Caco-2 (cell line): ENCODE measurements around the gene RTN3. TPM values are rescaled to one million over a fixed set of nuclear protein-coding genes. Genes with fewer than 3 reads are reported as not detected.
"Not testable (repeated sequence)": the region's sequence is repeated elsewhere in the genome, so short reads cannot be mapped to it uniquely, and the experiment has no call there.

Experiments
- BruUV-seq: library from RNA; stranded (reverse); fragments of 400-500 nt; replicated peaks from 2 replicates; lab custom pipeline; 2021; lab: Mats Ljungman, UMichigan
- CTCF ChIA-PET: fragments of 300-600 bp; sonication (Branson Sonifier 250); formaldehyde crosslinking; loops from one replicate; lab custom pipeline; 2022; ENCODE audit warnings: antibody characterized with exemption; lab: Charles Lee
- POLR2A ChIA-PET: fragments of 300-600 bp; sonication (Branson Sonifier 250); formaldehyde crosslinking; loops from one replicate; lab custom pipeline; 2022; ENCODE audit warnings: antibody characterized with exemption; lab: Charles Lee
- DNase-seq, 2 experiments: peaks; one replicate each; pipeline versions ENCODE4 v3.0.0 to v3.0.0-alpha.2; 2020 to 2022
- H3K27me3 ChIP-seq: replicated peaks from 2 replicates; pipeline ENCODE4 v1.6.0; 2011; ENCODE audit warnings: low read length; ENCODE audit not compliant: control insufficient read depth, insufficient read depth
- H3K36me3 ChIP-seq: 2 replicates; pipeline ENCODE4 v1.5.1; 2011; ENCODE audit warnings: low read length; ENCODE audit not compliant: control insufficient read depth, insufficient read depth
- H3K4me1 ChIP-seq: fragments of 250-450 bp; sonication (Bioruptor Pico); 2 replicates; pipeline ENCODE4 v1.5.1; 2020; ENCODE audit warnings: mild to moderate bottlenecking
- H3K4me3 ChIP-seq: 2 replicates; pipeline ENCODE4 v1.5.1; 2011; ENCODE audit warnings: low read depth, mild to moderate bottlenecking, control low read depth, low read length
- H3K9me3 ChIP-seq: fragments of 250-450 bp; sonication (Bioruptor Pico); 2 replicates; pipeline ENCODE4 v1.5.1; 2020; ENCODE audit warnings: mild to moderate bottlenecking, moderate library complexity
- H3K27ac Mint-ChIP-seq: one replicate; pipeline ENCODE4 v1.8.0; 2022; ENCODE audit warnings: mixed read lengths; ENCODE audit not compliant: unreplicated experiment
- H3K27me3 Mint-ChIP-seq: one replicate; pipeline ENCODE4 v1.8.0; 2022; ENCODE audit warnings: mixed read lengths; ENCODE audit not compliant: insufficient read depth, unreplicated experiment
- H3K36me3 Mint-ChIP-seq: one replicate; pipeline ENCODE4 v1.8.0; 2022; ENCODE audit warnings: mild to moderate bottlenecking, mixed read lengths; ENCODE audit not compliant: insufficient read depth, unreplicated experiment
- H3K4me1 Mint-ChIP-seq: one replicate; pipeline ENCODE4 v1.8.0; 2022; ENCODE audit warnings: low read depth, mixed read lengths; ENCODE audit not compliant: unreplicated experiment
- H3K4me3 Mint-ChIP-seq: one replicate; pipeline ENCODE4 v1.8.0; 2022; ENCODE audit warnings: mild to moderate bottlenecking, moderate library complexity, mixed read lengths; ENCODE audit not compliant: unreplicated experiment
- H3K9me3 Mint-ChIP-seq: one replicate; pipeline ENCODE4 v1.8.0; 2022; ENCODE audit warnings: mixed read lengths; ENCODE audit not compliant: unreplicated experiment
- CTCF ChIP-seq, 2 experiments: fragments of 200-600 bp in 1 of 2; IDR thresholded peaks; 1 replicate in 1 of 2; 2 replicates in 1 of 2; pipeline versions ENCODE4 v1.5.1 to v1.8.0; 2011 to 2022; ENCODE audit warnings: antibody characterized with exemption in 1 of 2, control low read depth in 1 of 2, inconsistent platforms in 1 of 2, low read depth in 1 of 2, low read length in 1 of 2, mild to moderate bottlenecking in 1 of 2, moderate library complexity in 1 of 2; ENCODE audit not compliant: insufficient read depth in 1 of 2, severe bottlenecking in 1 of 2, unreplicated experiment in 1 of 2
- intact Hi-C: fragments of 100-400 bp; cut with micrococcal nuclease; formaldehyde crosslinking; loops from one replicate; pipeline ENCODE4 v1.10.0; 2022; ENCODE audit not compliant: unreplicated experiment
- total RNA-seq: library from RNA; stranded (reverse); gene quantifications from 2 replicates; pipeline ENCODE4 v1.2.3, GENCODE V29; 2022

RTN3 gene
- total RNA-seq, 1 experiment from 2014 or later = 179 TPM

- H3K4me3 Mint-ChIP-seq = peak overlapping the region; percentile 76
- H3K36me3 Mint-ChIP-seq = peaks cover 26% of the 10 kb centered on the region
- H3K27ac Mint-ChIP-seq = no peak overlapping the region
Observed at GRCh38 chr11:63769714-63770455, 88.6 kb downstream of the RTN3 start.

GRCh38 chr11:63770763-63771162, 89.5 kb downstream of the RTN3 start:
- intact Hi-C loops = no loop called here
- BruUV-seq = no TSS peak
- Histone ChIP-seq H3K4me1 (peaks cover 23% of the 10 kb centered on the region), H3K36me3 (peaks cover 1% of the 10 kb centered on the region; the same call in 1 of the 2 replicates), H3K27me3 (no peaks in the 10 kb centered on the region), H3K9me3 (no peaks in the 10 kb centered on the region), H3K4me3 (no peak overlapping the region)
- ChIA-PET CTCF (no interaction called here), POLR2A (no interaction called here)
- H3K36me3 Mint-ChIP-seq = peaks cover 18% of the 10 kb centered on the region
- H3K27ac Mint-ChIP-seq = no peak overlapping the region
- no peak overlapping the region for H3K4me3 Mint-ChIP-seq
- H3K27me3 Mint-ChIP-seq = no peaks in the 10 kb centered on the region
- no peaks in the 10 kb centered on the region for H3K9me3 Mint-ChIP-seq
- no peak for DNase-seq
- H3K4me1 Mint-ChIP-seq = peaks cover 32% of the 10 kb centered on the region
- no peak for TF ChIP-seq CTCF (IDR thresholded peaks at IDR 0.05; ENCODE audit: insufficient read depth in 1 of 2, low read depth in 1 of 2, low read length in 1 of 2, severe bottlenecking in 1 of 2, unreplicated experiment in 1 of 2)

More at GRCh38 chr11:63769714-63770455, 88.6 kb downstream of the RTN3 start:
- no peaks in the 10 kb centered on the region for H3K9me3 ChIP-seq
- no peaks in the 10 kb centered on the region for H3K27me3 ChIP-seq
- no peak for TF ChIP-seq CTCF (IDR thresholded peaks at IDR 0.05; ENCODE audit: insufficient read depth in 1 of 2, low read depth in 1 of 2, low read length in 1 of 2, severe bottlenecking in 1 of 2, unreplicated experiment in 1 of 2)
- H3K36me3 ChIP-seq = peaks cover 1% of the 10 kb centered on the region; the same call in 1 of the 2 replicates
- intact Hi-C loops = loop anchor here (2.0 to 5.0 kb wide), 3 partner anchors 62 to 175 kb away; no protein-coding TSS in a partner anchor
- ChIA-PET CTCF (no interaction called here), POLR2A (interaction anchor here (0.6 kb wide), 1 partner anchor 81 kb away, joined by 3 read pairs; no protein-coding TSS in a partner anchor)
- no TSS peak for BruUV-seq
- H3K4me1 ChIP-seq = peaks cover 32% of the 10 kb centered on the region
- peak; percentile 32 to 58 for DNase-seq
- Mint-ChIP-seq H3K4me1 (peaks cover 39% of the 10 kb centered on the region), H3K9me3 (no peaks in the 10 kb centered on the region), H3K27me3 (no peaks in the 10 kb centered on the region)
- H3K4me3 ChIP-seq = peak overlapping the region; percentile 77

GRCh38 chr11:63771741-63772318, 90.5 kb downstream of the RTN3 start:
- POLR2A ChIA-PET, H3K27me3 Mint-ChIP-seq, DNase-seq, H3K36me3 Mint-ChIP-seq, BruUV-seq, H3K4me3 ChIP-seq, intact Hi-C loops, H3K27me3 ChIP-seq, H3K9me3 Mint-ChIP-seq, H3K36me3 ChIP-seq, H3K9me3 ChIP-seq, H3K4me3 Mint-ChIP-seq, H3K27ac Mint-ChIP-seq, CTCF ChIA-PET: not testable (repeated sequence)
- peaks cover 12% of the 10 kb centered on the region for H3K4me1 ChIP-seq
- H3K4me1 Mint-ChIP-seq = peaks cover 23% of the 10 kb centered on the region
